SKM-1 treated with dmso at 0.1 percent for 144 hours (cell line): ENCODE results near the gene ME1.
A peak's percentile ranks its signal among the peaks of the same experiment; 100 is the strongest.
"Not testable (repeated sequence)": the region's sequence is repeated elsewhere in the genome, so short reads cannot be mapped to it uniquely, and the experiment has no call there.

Experiments
- DNase-seq: peaks from one replicate; lab custom pipeline; 2025; ENCODE audit not compliant: unreplicated experiment; lab: John Stamatoyannopoulos, UW

Gene ME1

GRCh38 chr6:83260577-83260976, 170.3 kb downstream of the ME1 start:
- no peak for DNase-seq

GRCh38 chr6:83258517-83258916, 172.3 kb downstream of the ME1 start:
- no peak for DNase-seq

GRCh38 chr6:83257791-83258190, 173.1 kb downstream of the ME1 start:
- DNase-seq = no peak

- not testable (repeated sequence) for DNase-seq
These were observed 174.1 kb downstream of the ME1 start for GRCh38 chr6:83256719-83257118.

GRCh38 chr6:83252719-83253118, 178.1 kb downstream of the ME1 start:
- DNase-seq = no peak

- DNase-seq = no peak
These were observed 180.6 kb downstream of the ME1 start for GRCh38 chr6:83250235-83250634.

- DNase-seq = no peak
These were observed 183.4 kb downstream of the ME1 start for GRCh38 chr6:83247471-83247870.

GRCh38 chr6:83231146-83231545, 199.7 kb downstream of the ME1 start:
- DNase-seq = no peak

GRCh38 chr6:83226517-83226916, 204.3 kb downstream of the ME1 start:
- no peak for DNase-seq

GRCh38 chr6:83221889-83222479, 208.9 kb downstream of the ME1 start:
- DNase-seq = peak; percentile 22

- DNase-seq = no peak
These were observed 209.6 kb downstream of the ME1 start for GRCh38 chr6:83221276-83221675.

GRCh38 chr6:83220121-83220520, 210.7 kb downstream of the ME1 start:
- no peak for DNase-seq

- DNase-seq = no peak
These were observed 212.2 kb downstream of the ME1 start for GRCh38 chr6:83218646-83219045.

GRCh38 chr6:83216806-83217205, 214.0 kb downstream of the ME1 start:
- DNase-seq = no peak

- peak; percentile 72 for DNase-seq
These were observed 215.5 kb downstream of the ME1 start for GRCh38 chr6:83215131-83216047.

- no peak for DNase-seq
These were observed 228.8 kb downstream of the ME1 start for GRCh38 chr6:83202031-83202430.

GRCh38 chr6:83199863-83200225, 231.0 kb downstream of the ME1 start:
- DNase-seq = no peak

- DNase-seq = no peak
These were observed 231.5 kb downstream of the ME1 start for GRCh38 chr6:83199173-83199862.

- DNase-seq = no peak
These were observed 232.2 kb downstream of the ME1 start for GRCh38 chr6:83198486-83199172.

GRCh38 chr6:83193747-83194566, 236.9 kb downstream of the ME1 start:
- peak; percentile 5 for DNase-seq
